Cardiac fibroblast (primary cell): ENCODE measurements around the gene HYAL4.

Experiments
- DNase-seq, 2 donors: peaks; one replicate each; pipeline versions ENCODE4 v3.0.0 to v3.0.0-alpha.2; 2010; ENCODE audit warnings: low read depth in 2 of 2
- H3K4me3 ChIP-seq, 2 donors: replicated peaks in 1 of 2; 1 replicate in 1 of 2; 2 replicates in 1 of 2; pipeline ENCODE4 v1.5.1; 2011; ENCODE audit warnings: low read depth in 2 of 2, low read length in 2 of 2, mild to moderate bottlenecking in 2 of 2, moderate library complexity in 1 of 2
- TF ChIP-seq, protein P1 (sequence below): IDR thresholded peaks from one replicate; pipeline ENCODE4 v1.5.1; 2011; ENCODE audit warnings: low read depth, mild to moderate bottlenecking, low read length, inconsistent platforms

HYAL4 gene

DNA sequence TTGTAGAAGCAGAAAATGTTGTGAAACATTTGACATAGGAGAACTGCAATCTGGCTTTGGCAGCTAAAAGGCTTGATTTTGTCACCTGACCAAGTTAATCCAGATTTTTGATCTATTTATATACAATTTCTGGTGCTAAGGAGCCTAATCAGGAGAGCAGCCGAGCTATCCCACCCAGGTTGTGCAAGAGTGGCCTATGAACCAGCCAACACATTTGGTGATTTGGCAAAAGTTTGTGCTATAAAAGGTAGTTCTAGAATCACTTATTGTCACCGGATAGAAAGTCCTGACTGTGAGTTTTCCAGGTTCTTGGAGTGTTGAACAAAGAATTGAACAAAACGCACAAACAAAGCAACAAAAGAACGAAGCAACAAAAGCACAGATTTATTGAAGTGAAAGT is 78.6 kb downstream of the HYAL4 start:
- no peak overlapping the region for H3K4me3 ChIP-seq
- no peak for DNase-seq
- TF ChIP-seq, protein P1, sequence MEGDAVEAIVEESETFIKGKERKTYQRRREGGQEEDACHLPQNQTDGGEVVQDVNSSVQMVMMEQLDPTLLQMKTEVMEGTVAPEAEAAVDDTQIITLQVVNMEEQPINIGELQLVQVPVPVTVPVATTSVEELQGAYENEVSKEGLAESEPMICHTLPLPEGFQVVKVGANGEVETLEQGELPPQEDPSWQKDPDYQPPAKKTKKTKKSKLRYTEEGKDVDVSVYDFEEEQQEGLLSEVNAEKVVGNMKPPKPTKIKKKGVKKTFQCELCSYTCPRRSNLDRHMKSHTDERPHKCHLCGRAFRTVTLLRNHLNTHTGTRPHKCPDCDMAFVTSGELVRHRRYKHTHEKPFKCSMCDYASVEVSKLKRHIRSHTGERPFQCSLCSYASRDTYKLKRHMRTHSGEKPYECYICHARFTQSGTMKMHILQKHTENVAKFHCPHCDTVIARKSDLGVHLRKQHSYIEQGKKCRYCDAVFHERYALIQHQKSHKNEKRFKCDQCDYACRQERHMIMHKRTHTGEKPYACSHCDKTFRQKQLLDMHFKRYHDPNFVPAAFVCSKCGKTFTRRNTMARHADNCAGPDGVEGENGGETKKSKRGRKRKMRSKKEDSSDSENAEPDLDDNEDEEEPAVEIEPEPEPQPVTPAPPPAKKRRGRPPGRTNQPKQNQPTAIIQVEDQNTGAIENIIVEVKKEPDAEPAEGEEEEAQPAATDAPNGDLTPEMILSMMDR = no peak

DNA sequence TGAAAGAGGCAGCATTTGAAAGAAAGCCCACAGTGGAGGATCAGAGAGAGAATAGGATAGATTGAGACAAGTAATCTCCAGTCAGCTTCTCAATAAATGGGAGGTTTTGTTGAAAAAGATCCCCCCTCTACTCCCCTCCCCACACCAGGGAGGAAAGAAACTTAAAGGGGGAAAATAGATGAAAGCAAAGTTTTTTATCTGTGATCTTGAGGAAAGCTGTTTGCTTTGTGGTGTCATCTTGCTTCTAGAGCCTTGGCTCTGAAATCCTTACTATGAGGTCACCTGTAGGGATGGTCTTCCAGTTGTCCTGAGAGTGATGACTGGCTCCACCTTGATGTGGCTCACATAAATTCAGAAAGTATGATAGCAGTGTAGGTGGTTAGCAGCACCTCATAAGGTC is 80.0 kb downstream of the HYAL4 start, which contains the start of gene SPAM1:
SPAM1 (plus strand) TSS at position 301 of the 400 bp plus-strand sequence. CDS start 28,330 bp downstream, outside the sequence.
- H3K4me3 ChIP-seq = no peak within 1 kb of the TSS
- TF ChIP-seq, protein P1 = no peak
- no peak for DNase-seq
